HG02759 (cell line): ENCODE data around the gene TRIM71.
"Not testable (repeated sequence)": the region's sequence is repeated elsewhere in the genome, so short reads cannot be mapped to it uniquely, and the experiment has no call there.

Experiments
- ATAC-seq: cut with Tn5 transposase; IDR thresholded peaks from one replicate; pipeline ENCODE4 v1.9.1; 2021; ENCODE audit warnings: mild to moderate bottlenecking, moderate library complexity; ENCODE audit not compliant: unreplicated experiment

Gene TRIM71

GRCh38 chr3:32819551-32820348, 2.0 kb downstream of the TRIM71 start:
- no peak for ATAC-seq

GRCh38 chr3:32820430-32820829, 2.6 kb downstream of the TRIM71 start:
- no peak for ATAC-seq

GRCh38 chr3:32820971-32821685, 3.3 kb downstream of the TRIM71 start:
- no peak for ATAC-seq

- ATAC-seq: no peak
Observed at GRCh38 chr3:32821686-32822296, 4.0 kb downstream of the TRIM71 start.

GRCh38 chr3:32822609-32823498, 5.1 kb downstream of the TRIM71 start:
- no peak for ATAC-seq

- not testable (repeated sequence) for ATAC-seq
Observed at GRCh38 chr3:32823641-32824184, 5.9 kb downstream of the TRIM71 start.

GRCh38 chr3:32825601-32826375, 8.0 kb downstream of the TRIM71 start:
- no peak for ATAC-seq

GRCh38 chr3:32831062-32831461, 13.3 kb downstream of the TRIM71 start:
- no peak for ATAC-seq

- ATAC-seq: no peak
Observed at GRCh38 chr3:32831791-32832190, 14.0 kb downstream of the TRIM71 start.

GRCh38 chr3:32832193-32832592, 14.4 kb downstream of the TRIM71 start:
- ATAC-seq: no peak

- ATAC-seq: no peak
Observed at GRCh38 chr3:32835049-32835371, 17.2 kb downstream of the TRIM71 start.

GRCh38 chr3:32835961-32836360, 18.2 kb downstream of the TRIM71 start:
- no peak for ATAC-seq

- ATAC-seq: no peak
Observed at GRCh38 chr3:32836601-32837000, 18.8 kb downstream of the TRIM71 start.

GRCh38 chr3:32837366-32837765, 19.6 kb downstream of the TRIM71 start:
- no peak for ATAC-seq

- ATAC-seq: no peak
Observed at GRCh38 chr3:32837789-32838188, 20.0 kb downstream of the TRIM71 start.

GRCh38 chr3:32839714-32840085, 21.9 kb downstream of the TRIM71 start:
- no peak for ATAC-seq

GRCh38 chr3:32840086-32840841, 22.5 kb downstream of the TRIM71 start:
- no peak for ATAC-seq

- ATAC-seq: no peak
Observed at GRCh38 chr3:32841341-32841740, 23.5 kb downstream of the TRIM71 start.

- ATAC-seq: no peak
Observed at GRCh38 chr3:32841867-32842470, 24.2 kb downstream of the TRIM71 start.
